Omental fat pad (tissue), 4 donors: Measurements from ENCODE around the gene NHSL2. TPM values are rescaled to one million over a fixed set of nuclear protein-coding genes. Genes with fewer than 3 reads are reported as not detected.

Experiments used
- ATAC-seq: fragments of 150-250 bp; one replicate; pipeline ENCODE4 v1.9.1; 2016; ENCODE audit warnings: mild to moderate bottlenecking, moderate library complexity; ENCODE audit not compliant: low FRiP score
- DNase-seq: peaks from one replicate; pipeline ENCODE4 v3.0.0-alpha.2; 2019; ENCODE audit warnings: low spot score
- total RNA-seq, 4 donors: library from RNA; depleted of rRNA; stranded (reverse); fragments of >200 nt; gene quantifications; one replicate each; pipeline ENCODE4 v1.1.0, GENCODE V29; 2016
- TF ChIP-seq, protein P1 (sequence below), 3 donors: fragments of 450-650 bp; IDR thresholded peaks; one replicate each; pipeline ENCODE4 v1.5.1; 2016 to 2017; ENCODE audit warnings: antibody characterized with exemption in 3 of 3, mild to moderate bottlenecking in 3 of 3, moderate library complexity in 2 of 3

Gene NHSL2
- total RNA-seq, 4 donors from 2014 or later = 12.8 to 20.2 (median 14.0) TPM

GRCh38 chrX:72038016-72038415, 127.4 kb downstream of the NHSL2 start:
- ATAC-seq (no peak), DNase-seq (no peak)
- TF ChIP-seq, protein P1, sequence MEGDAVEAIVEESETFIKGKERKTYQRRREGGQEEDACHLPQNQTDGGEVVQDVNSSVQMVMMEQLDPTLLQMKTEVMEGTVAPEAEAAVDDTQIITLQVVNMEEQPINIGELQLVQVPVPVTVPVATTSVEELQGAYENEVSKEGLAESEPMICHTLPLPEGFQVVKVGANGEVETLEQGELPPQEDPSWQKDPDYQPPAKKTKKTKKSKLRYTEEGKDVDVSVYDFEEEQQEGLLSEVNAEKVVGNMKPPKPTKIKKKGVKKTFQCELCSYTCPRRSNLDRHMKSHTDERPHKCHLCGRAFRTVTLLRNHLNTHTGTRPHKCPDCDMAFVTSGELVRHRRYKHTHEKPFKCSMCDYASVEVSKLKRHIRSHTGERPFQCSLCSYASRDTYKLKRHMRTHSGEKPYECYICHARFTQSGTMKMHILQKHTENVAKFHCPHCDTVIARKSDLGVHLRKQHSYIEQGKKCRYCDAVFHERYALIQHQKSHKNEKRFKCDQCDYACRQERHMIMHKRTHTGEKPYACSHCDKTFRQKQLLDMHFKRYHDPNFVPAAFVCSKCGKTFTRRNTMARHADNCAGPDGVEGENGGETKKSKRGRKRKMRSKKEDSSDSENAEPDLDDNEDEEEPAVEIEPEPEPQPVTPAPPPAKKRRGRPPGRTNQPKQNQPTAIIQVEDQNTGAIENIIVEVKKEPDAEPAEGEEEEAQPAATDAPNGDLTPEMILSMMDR (IDR thresholded peaks at IDR 0.05) = no peak

DNA sequence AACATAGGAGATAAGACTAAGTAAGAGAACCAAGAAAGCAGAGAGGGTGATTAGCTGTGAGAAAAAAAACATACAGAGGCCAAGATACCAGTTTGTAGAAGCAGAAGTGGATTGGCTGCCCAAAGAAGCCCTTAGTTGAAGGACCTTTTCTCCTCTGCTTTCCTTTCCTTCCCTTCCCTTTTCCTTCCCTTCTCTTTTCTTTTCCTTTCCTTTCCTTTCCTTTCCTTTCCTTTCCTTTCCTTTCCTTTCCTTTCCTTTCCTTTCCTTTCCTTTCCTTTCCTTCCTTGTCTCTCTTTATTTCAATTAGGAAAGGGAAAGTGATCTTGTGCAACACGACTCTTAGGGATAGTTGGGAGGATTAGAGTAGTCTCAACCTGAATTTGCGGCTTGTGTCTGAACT, 128.2 kb downstream of the NHSL2 start:
- TF ChIP-seq, protein P1 (IDR thresholded peaks at IDR 0.05) = no peak
- no peak for ATAC-seq
- DNase-seq = no peak

- no peak for ATAC-seq
- TF ChIP-seq, protein P1 (IDR thresholded peaks at IDR 0.05) = no peak
- no peak for DNase-seq
These were observed 129.9 kb downstream of the NHSL2 start for GRCh38 chrX:72040506-72040905.

DNA sequence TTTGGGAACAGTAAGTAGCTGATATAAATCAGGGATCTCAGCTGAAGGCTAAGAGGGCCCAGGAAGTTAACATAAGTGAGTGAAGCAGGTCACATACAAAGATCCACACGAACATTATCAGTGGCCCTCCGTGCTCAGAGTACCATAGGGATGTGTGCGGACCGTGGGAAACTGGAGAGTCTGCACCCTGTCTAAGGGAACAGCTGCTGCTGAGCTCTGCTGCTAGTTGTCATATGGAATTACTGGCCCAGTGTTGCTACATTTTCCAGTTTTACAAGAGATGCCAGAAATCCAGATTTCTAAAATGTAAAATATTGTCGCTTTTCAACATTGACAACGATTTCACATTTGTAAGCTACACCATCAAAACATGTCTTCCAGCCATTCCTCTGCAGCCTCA, 130.5 kb downstream of the NHSL2 start:
- ATAC-seq = no peak
- DNase-seq = no peak
- TF ChIP-seq, protein P1 (IDR thresholded peaks at IDR 0.05) = no peak

DNA sequence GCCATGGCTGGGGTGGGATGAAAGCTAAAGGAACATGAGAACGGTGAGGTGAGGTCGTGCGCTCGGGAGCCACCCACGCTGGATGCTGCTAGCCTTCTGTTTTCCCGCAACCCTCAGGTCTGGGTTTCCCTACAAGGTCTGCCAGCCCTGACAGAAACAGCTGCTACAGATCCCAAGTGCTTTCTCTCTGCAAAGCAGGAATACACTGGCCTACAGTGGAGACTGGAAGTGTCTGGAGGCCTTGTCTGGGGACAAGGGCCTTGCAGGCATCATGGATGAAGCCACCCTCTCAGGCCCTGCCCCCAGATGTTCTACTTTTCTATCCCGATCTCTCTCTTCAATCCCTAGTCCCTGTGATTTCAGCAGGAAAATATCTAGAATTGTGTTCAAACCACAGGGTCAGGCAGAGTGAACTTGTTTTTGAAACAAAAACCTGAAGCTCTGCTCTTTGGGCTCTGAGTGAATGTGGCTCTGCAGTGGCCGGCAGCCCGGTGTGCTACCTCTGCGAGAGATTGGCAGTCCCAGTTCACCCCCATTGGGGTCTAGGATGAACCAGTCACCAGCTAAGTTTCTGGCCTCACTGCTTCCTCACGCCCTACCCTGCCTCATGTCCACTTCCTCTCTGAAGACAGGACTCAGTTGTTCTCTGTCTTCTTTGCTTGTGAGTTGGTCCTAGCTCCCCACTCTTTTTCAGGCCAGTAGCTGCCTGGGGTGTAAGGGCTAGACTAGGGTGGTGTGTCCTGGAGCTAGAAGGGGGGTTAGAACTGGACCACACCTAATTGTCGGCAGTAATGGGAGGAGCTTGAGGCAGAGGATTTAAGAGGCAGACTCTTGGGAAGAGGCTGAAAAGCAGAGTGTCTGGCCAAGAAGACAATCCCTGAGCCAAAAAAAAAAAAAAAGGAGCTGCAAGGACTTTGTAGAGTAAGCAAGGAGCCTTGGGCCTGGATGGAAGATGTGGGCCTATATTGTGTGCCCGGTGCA, 131.5 kb downstream of the NHSL2 start:
- TF ChIP-seq, protein P1 (IDR thresholded peaks at IDR 0.05) = no peak
- DNase-seq = no peak

DNA sequence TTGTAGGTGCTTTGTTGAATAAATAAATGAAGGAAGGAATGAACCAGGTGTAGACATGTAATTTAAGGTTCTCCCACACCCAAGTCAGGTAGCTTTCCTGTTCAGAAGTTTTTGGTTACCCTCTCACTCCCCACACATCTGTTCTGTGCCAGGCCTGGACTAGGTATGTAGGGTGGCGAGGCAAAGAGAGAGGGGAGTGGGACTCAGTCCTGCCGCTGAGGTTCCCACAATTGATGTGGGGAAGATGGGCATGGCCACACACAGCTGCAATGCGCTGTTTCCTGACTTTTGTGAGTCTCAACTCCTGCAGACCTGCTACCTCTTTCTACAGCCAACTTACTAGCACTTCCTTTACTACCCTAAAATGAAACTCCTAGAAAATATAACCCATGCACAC, 132.2 kb downstream of the NHSL2 start:
- ATAC-seq = no peak
- no peak for DNase-seq
- TF ChIP-seq, protein P1 (IDR thresholded peaks at IDR 0.05) = no peak

More for the DNA sequence above, 131.5 kb downstream of the NHSL2 start:
- no peak for ATAC-seq

DNA sequence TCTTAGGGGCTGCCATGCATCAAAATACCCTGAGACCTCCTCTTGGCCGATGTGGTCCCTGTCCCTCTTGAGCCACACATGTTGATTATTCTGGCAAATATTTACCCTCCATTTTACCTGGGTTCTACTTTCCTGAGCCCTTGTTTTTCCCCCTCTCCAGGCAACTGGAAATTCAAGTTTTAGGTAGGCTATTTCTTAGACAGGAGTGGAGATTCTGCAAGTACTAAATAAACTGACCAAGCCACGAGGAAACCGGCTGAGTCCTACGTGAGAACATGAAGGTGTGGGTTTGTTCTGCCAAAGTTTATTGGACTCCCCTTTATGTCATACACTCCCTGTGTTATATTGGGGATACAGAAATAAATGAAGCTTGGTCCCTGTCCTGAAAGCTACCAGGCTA, 133.0 kb downstream of the NHSL2 start:
- no peak for DNase-seq
- TF ChIP-seq, protein P1 (IDR thresholded peaks at IDR 0.05) = no peak
- ATAC-seq = no peak
